HuH-7 (cell line): ENCODE data around the gene SELL.
"Not testable (repeated sequence)": the region's sequence is repeated elsewhere in the genome, so short reads cannot be mapped to it uniquely, and the experiment has no call there.

ENCODE experiments used
- DNase-seq: peaks from one replicate; pipeline ENCODE4 v3.0.0; 2011; ENCODE audit warnings: low spot score

SELL gene

GRCh38 chr1:169711469-169712308 is at the start of gene SELL:
Gene SELL, minus strand, starts transcription at chr1:169711620. Its CDS starts 122 bp downstream, at chr1:169711498.
- DNase-seq: peak; percentile 34

GRCh38 chr1:169759038-169759437 is 47.6 kb upstream of the SELL start:
- DNase-seq: no peak

- no peak for DNase-seq
These were observed 42.1 kb upstream of the SELL start for GRCh38 chr1:169753549-169753948.

- DNase-seq: no peak
These were observed 38.6 kb upstream of the SELL start for GRCh38 chr1:169750041-169750440.

GRCh38 chr1:169746550-169746949 is 35.1 kb upstream of the SELL start:
- DNase-seq: no peak

GRCh38 chr1:169745015-169745861 is 33.8 kb upstream of the SELL start:
- DNase-seq: no peak

- no peak for DNase-seq
These were observed 30.4 kb upstream of the SELL start for GRCh38 chr1:169741666-169742394.

GRCh38 chr1:169739980-169740379 is 28.6 kb upstream of the SELL start:
- no peak for DNase-seq

- DNase-seq: no peak
These were observed 22.5 kb upstream of the SELL start, which contains the start of gene SELE for GRCh38 chr1:169733924-169734323. Gene SELE, minus strand, starts transcription at chr1:169734079. Its CDS starts 467 bp downstream, at chr1:169733612.

GRCh38 chr1:169731446-169731845 is 20.0 kb upstream of the SELL start:
- DNase-seq: no peak

GRCh38 chr1:169729991-169730390 is 18.6 kb upstream of the SELL start:
- no peak for DNase-seq

- no peak for DNase-seq
These were observed 15.9 kb upstream of the SELL start for GRCh38 chr1:169727307-169727706.

- no peak for DNase-seq
These were observed 15.4 kb upstream of the SELL start for GRCh38 chr1:169726851-169727250.

- no peak for DNase-seq
These were observed 14.5 kb upstream of the SELL start for GRCh38 chr1:169725930-169726329.

GRCh38 chr1:169724168-169724567 is 12.7 kb upstream of the SELL start:
- peak; percentile 18 for DNase-seq

GRCh38 chr1:169723763-169724162 is 12.3 kb upstream of the SELL start:
- no peak for DNase-seq

GRCh38 chr1:169722779-169723178 is 11.4 kb upstream of the SELL start:
- no peak for DNase-seq

- DNase-seq: not testable (repeated sequence)
These were observed 3.7 kb upstream of the SELL start for GRCh38 chr1:169715100-169715499.

- not testable (repeated sequence) for DNase-seq
These were observed 1.7 kb upstream of the SELL start for GRCh38 chr1:169713090-169713489.

GRCh38 chr1:169712309-169712631 is 850 bp upstream of the SELL start:
- DNase-seq: no peak

- no peak for DNase-seq
These were observed 2.8 kb downstream of the SELL start for GRCh38 chr1:169708647-169709046.

- no peak for DNase-seq
These were observed 3.4 kb downstream of the SELL start for GRCh38 chr1:169707912-169708604.
